Lower lobe of right lung (tissue), 2 donors: ENCODE results near the gene PCDH9. TPM values are rescaled to one million over a fixed set of nuclear protein-coding genes. Genes with fewer than 3 reads are reported as not detected.
A peak's percentile ranks its signal among the peaks of the same experiment; 100 is the strongest.

Experiments
- ATAC-seq, 2 donors: fragments of 200-7000 bp; cut with Tn5 transposase; one replicate each; pipeline ENCODE4 v1.9.1; 2020 to 2022; ENCODE audit warnings: mild to moderate bottlenecking in 2 of 2, moderate library complexity in 2 of 2
- DNase-seq: peaks from one replicate; pipeline ENCODE4 v3.0.0-alpha.2; 2020
- H3K27ac ChIP-seq: fragments of 200-600 bp; one replicate; pipeline ENCODE4 v1.8.0; 2022
- H3K27me3 ChIP-seq: fragments of 200-600 bp; one replicate; pipeline ENCODE4 v1.8.0; 2022; ENCODE audit warnings: low read depth
- H3K36me3 ChIP-seq: fragments of 200-600 bp; one replicate; pipeline ENCODE4 v1.8.0; 2022; ENCODE audit warnings: mild to moderate bottlenecking
- H3K4me1 ChIP-seq: fragments of 200-600 bp; one replicate; pipeline ENCODE4 v1.8.0; 2022
- H3K4me3 ChIP-seq: fragments of 200-600 bp; one replicate; pipeline ENCODE4 v1.8.0; 2022; ENCODE audit warnings: mild to moderate bottlenecking
- H3K9me3 ChIP-seq: fragments of 200-600 bp; one replicate; pipeline ENCODE4 v1.8.0; 2022
- intact Hi-C: fragments of 100-400 bp; cut with DNase I; formaldehyde crosslinking; loops from one replicate; pipeline ENCODE4 v1.11.0; 2022
- total RNA-seq: library from RNA; stranded (reverse); fragmentation: NEBNext Ultra II Directional; extraction: Animal tissue kit (Norgen Biotek cat#: 25700); gene quantifications from one replicate; pipeline ENCODE4 v1.2.1, GENCODE V29; 2021
- TF ChIP-seq, protein P1 (sequence below): fragments of 200-600 bp; IDR thresholded peaks from one replicate; pipeline ENCODE4 v1.8.0; 2022; ENCODE audit warnings: antibody characterized with exemption, mild to moderate bottlenecking
- donor health status: DM: no; HTN: yes; CAD: no; lungs with severe emphysema.

Gene PCDH9
- total RNA-seq, 1 donor from 2014 or later = 8.9 TPM

DNA sequence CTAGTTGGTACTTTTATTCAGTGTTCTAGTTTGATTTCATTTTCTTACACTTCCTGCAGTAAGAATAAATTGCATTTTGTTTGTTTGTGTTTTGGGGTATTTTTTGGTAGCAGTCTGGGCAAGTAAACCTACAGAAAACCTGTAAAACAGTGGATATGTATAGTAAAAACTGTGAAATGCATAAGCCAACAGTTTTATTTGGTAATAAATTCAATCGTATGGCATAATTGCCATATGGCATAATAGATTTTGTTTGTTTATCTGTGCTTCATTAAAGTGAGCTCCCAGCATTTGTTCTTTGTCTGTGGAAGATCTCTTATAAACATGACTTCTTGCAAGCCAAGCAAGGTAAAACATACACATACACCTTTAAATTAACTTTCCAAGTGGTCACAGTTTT lies 111.9 kb downstream of the PCDH9 start:
- H3K4me1 ChIP-seq = no peaks in the 10 kb centered on the region
- ATAC-seq (no peak), DNase-seq (no peak)
- no peaks in the 10 kb centered on the region for H3K36me3 ChIP-seq
- no peak overlapping the region for H3K27ac ChIP-seq
- H3K9me3 ChIP-seq = no peaks in the 10 kb centered on the region
- no peak overlapping the region for H3K4me3 ChIP-seq
- TF ChIP-seq, protein P1, sequence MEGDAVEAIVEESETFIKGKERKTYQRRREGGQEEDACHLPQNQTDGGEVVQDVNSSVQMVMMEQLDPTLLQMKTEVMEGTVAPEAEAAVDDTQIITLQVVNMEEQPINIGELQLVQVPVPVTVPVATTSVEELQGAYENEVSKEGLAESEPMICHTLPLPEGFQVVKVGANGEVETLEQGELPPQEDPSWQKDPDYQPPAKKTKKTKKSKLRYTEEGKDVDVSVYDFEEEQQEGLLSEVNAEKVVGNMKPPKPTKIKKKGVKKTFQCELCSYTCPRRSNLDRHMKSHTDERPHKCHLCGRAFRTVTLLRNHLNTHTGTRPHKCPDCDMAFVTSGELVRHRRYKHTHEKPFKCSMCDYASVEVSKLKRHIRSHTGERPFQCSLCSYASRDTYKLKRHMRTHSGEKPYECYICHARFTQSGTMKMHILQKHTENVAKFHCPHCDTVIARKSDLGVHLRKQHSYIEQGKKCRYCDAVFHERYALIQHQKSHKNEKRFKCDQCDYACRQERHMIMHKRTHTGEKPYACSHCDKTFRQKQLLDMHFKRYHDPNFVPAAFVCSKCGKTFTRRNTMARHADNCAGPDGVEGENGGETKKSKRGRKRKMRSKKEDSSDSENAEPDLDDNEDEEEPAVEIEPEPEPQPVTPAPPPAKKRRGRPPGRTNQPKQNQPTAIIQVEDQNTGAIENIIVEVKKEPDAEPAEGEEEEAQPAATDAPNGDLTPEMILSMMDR = no peak
- H3K27me3 ChIP-seq = no peaks in the 10 kb centered on the region
- intact Hi-C loops = no loop called here

DNA sequence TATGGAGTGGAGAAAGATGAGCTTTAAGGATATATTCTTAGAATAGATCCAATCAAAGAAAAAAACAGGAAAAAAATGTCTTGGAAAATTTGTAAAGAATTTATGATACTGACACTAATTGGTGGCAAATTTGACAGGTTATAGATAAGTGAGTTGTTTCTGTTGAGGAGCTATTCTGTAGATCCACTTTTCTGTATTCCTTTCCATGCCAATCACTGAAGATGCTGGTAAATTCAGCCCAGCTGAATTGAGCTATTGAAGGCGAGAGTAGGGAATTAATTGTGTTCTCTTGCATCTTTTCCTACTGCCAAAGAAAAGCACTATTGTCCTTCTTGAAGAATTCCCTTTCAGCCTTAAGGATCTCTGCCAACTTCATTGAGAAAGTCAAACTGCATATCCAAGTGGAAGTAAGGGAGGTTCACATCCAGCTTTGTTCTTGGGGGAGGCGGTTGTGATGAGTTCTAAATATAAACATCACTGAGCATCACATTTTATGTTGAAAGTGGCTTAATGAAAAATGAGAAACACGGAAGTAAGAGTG lies 113.1 kb downstream of the PCDH9 start:
- DNase-seq = no peak
- intact Hi-C loops = no loop called here

DNA sequence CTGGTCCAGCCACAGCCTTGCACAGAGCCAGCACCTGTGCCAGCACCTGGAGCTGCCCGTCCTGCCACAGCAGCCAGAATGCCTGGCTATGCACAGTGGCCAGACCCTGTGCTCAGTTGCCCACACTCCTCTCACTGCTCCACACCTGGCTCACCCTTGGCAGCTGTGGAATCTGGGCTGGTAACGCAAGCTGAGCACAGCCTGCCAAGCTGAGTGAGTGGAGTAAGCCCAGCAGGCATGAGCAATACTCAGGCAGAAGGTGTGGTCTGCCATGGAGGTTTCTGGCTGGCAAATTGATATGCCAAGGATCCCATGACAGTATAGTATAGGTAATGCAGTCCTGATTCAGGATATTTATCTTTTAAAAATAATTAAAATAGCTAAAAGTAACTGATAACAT lies 122.2 kb downstream of the PCDH9 start:
- no peak overlapping the region for H3K27ac ChIP-seq
- peak in 1 of 2 donors; percentile 34 for ATAC-seq

More for the DNA sequence above, 113.1 kb downstream of the PCDH9 start:
- Histone ChIP-seq H3K4me1 (no peaks in the 10 kb centered on the region), H3K9me3 (no peaks in the 10 kb centered on the region), H3K4me3 (no peak overlapping the region), H3K36me3 (no peaks in the 10 kb centered on the region), H3K27ac (no peak overlapping the region), H3K27me3 (no peaks in the 10 kb centered on the region)
- TF ChIP-seq, protein P1 = no peak
- ATAC-seq = no peak

DNA sequence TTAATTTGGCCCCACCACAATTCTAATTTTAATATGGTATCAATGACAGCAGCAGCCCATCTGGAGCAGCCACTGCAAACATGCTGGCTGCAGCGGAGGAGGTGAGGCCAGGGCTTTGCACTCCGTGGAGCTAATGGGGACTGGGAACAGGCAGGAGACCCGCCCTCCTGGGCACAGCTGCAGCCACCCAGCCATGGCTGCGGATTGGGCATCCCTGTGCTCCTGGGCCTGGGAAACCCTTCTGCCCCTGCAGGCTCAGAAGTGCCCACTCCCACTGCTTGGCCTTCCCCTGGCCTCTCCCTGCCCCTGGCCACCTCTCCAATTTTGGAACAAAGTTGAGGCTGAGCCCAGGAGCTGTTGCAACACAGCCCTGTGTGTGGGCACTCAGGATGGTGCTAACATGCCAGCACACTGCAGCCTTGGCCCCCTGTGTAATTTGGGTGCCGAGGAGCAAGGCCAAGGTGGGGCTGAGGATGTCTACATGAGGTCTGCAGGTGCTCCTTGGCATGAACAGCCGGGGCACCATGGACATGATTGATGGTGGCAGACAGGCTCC lies 123.6 kb downstream of the PCDH9 start:
- Histone ChIP-seq H3K27ac (no peak overlapping the region), H3K4me1 (no peaks in the 10 kb centered on the region), H3K4me3 (no peak overlapping the region), H3K27me3 (no peaks in the 10 kb centered on the region), H3K36me3 (no peaks in the 10 kb centered on the region), H3K9me3 (no peaks in the 10 kb centered on the region)
- TF ChIP-seq, protein P1 = no peak
- ATAC-seq = peak in 1 of 2 donors; percentile 48
- intact Hi-C loops = no loop called here
- peak; percentile 26 for DNase-seq

More for the DNA sequence above, 122.2 kb downstream of the PCDH9 start:
- Histone ChIP-seq H3K36me3 (no peaks in the 10 kb centered on the region), H3K9me3 (no peaks in the 10 kb centered on the region), H3K27me3 (no peaks in the 10 kb centered on the region), H3K4me1 (no peaks in the 10 kb centered on the region), H3K4me3 (no peak overlapping the region)
- intact Hi-C loops = no loop called here
- no peak for DNase-seq
- TF ChIP-seq, protein P1 = no peak

- intact Hi-C loops = no loop called here
- DNase-seq (no peak), ATAC-seq (no peak)
- Histone ChIP-seq H3K9me3 (no peaks in the 10 kb centered on the region), H3K27ac (no peak overlapping the region), H3K36me3 (no peaks in the 10 kb centered on the region), H3K4me3 (no peak overlapping the region), H3K4me1 (no peaks in the 10 kb centered on the region), H3K27me3 (no peaks in the 10 kb centered on the region)
- TF ChIP-seq, protein P1 = no peak
Measured at GRCh38 chr13:67101730-67102467, 128.2 kb downstream of the PCDH9 start.
